NCI-H2029 (cell line): ENCODE data around the gene ATG5.

Experiments used
- DNase-seq: peaks from one replicate; lab custom pipeline; 2025; lab: John Stamatoyannopoulos, UW

The ATG5 gene

DNA sequence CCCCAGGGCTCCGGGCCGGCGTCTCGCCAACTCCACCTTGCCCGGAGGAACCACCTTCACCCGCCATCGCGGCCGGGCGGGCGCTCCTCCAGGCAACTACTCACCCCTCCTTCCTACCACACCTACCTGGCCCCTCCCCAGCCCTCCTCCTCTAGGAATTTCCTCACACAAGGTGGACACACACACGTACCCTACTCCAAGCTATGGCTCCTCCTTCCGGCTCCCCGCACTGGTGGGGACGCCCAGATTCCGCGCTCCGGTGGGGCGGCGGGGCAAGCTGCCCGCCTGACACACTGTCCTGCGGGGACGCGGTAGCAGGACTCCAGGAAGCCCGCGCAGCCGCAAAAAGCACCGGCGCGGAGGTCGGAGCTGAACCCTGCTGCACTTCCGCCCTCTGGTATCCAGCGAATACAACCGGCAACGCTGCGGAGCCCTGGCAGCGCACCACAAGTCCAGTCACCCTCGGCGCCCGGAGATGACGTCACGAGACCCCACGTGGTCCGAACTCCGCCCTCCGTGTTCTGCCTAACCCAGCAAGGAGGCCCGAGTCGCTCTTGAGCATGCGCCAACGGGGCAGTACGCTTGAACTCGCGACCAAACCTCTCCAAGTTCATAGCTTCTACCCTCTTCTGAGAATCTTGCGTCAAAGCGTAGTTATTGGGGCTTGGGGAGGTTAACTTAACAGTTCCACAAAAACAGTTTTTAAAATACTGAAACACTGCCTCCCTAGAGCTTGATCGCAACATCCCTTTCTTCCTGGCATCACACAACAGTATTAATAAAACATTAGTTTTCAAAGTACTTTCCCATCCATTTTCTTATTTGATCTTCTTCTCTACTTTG lies at the start of gene ATG5:
Gene ATG5 (minus strand): TSS at position 425 of the 843 bp plus-strand sequence. CDS start 9,552 bp downstream, outside the sequence.
- peak; percentile 98 for DNase-seq

- DNase-seq: no peak
Measured at GRCh38 chr6:106373502-106374239, 48.1 kb upstream of the ATG5 start.

DNA sequence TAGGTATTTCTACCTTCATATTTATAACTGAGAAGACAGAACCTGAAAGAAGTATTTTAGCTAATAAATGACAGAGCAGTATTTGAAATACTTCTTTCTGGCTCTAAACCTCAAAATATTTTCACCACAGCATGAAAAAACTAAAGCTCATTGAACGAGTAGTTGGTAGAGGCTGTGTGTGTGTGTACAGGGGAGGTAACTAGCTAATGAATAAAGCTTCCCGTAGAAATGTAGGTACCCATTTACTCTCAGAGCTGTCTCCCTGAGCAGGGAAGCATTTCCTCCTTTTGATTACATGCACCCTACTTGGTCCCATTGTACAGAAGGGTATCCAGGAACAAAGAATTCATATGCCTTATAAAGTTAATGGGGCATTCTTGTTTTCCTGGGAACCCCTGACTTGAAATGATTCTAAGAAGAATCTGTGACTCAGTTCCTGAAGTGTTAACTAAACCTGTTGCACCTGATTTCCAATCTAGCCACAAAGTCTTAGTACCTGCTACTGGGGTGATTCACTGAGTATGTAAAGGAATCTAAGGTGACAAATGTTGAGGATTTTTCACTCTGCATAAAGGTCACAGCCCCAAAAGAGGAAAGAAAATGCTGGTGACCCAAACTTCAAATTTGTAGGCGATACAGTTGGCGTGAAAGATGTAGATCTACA lies 47.4 kb upstream of the ATG5 start:
- DNase-seq: no peak

GRCh38 chr6:106370639-106371038 lies 45.1 kb upstream of the ATG5 start:
- DNase-seq: no peak

DNA sequence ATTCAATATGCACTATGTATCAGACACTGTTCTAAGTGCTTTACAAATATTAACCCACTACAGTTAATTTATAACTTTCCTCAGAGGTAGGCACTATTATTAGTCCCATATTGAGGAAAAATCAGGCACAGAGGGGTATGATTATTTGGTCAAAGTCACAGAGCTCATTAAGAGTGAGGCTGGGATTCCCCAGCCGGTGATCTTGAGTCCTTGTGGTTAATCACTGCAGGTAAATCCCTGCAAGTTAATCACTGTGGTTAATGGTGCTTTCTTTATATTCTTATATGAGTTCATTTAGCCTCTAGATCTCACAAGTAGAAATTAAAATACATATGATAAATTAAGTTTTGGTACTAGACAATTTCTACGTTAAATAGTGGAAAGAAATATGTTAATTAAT lies 44.2 kb upstream of the ATG5 start:
- DNase-seq: no peak

- DNase-seq: no peak
Measured at GRCh38 chr6:106363401-106364138, 38.0 kb upstream of the ATG5 start.

- no peak for DNase-seq
Measured at GRCh38 chr6:106360989-106361430, 35.5 kb upstream of the ATG5 start.

DNA sequence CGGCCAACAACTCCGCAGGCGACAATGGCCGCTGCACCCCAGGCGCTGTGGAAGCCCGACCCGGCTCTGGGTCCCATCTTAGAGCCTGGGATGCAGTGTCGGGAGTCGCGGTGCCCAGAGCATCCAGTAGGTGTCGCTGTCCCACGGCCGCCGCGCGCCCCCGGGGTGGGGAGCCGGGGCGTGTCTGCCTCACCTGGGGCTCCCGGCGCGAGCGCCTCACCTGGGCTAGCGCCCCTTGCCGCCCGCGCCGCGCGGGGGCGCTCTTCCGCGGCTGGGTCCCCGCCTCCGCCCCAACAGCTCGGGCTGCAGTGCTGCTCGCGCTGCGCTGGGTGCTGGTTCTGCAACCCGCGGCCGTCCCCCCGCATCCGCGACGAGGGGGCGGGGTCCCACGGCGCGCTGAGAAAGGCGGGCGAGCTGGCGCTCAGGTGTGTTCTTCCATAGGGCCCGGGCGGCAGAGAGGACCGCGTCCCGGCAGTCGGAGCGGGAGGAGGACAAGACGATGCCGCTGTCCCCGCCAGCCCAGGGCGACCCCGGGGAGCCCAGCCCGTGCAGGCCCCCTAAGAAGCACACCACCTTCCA lies 34.9 kb upstream of the ATG5 start, which contains the start of gene CRYBG1:
Gene CRYBG1 (plus strand): TSS at position 308 of the 579 bp plus-strand sequence. CDS start 192 bp downstream, at position 500.
- peak; percentile 58 for DNase-seq

DNA sequence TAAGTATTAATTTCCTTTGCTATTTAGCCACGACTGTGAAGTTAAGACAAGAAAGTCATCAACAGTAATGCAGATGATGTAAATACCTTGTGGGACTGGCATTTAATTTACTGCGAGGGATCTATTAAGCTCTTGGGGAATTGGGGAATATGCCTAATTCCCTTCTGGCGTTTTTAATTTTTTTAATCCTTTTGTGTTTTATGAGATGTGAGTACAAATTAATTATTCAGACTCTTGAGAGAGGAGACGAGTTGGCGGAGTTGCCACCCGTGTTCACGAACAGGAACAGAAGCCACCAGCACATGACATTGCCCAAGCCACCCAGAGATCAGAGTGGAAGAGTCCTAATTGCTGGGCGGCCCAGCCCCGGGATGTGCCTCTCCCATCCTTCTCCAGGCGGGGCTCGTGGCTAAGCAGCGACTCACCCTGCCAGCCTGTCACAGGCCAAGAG lies 34.4 kb upstream of the ATG5 start:
- DNase-seq: no peak

DNA sequence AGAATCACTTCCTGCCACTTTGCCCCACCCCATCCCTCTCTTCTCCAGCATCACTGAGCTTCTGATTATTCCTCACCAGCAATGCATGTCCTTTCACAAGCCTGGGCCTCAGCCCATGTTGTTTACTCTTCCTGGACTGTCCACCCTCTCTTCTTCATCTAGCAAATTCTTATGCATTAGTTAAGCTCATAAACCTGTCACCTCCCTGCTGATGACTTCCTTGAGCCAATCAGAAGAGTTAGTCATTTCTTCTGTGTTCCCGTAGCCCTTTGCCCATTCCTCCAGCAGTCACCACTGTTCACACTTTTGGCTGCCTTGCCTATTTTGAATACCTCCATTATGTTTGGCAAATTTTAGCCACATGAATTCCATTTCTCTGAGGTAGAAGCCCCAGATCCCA lies 30.8 kb upstream of the ATG5 start:
- DNase-seq: no peak

DNA sequence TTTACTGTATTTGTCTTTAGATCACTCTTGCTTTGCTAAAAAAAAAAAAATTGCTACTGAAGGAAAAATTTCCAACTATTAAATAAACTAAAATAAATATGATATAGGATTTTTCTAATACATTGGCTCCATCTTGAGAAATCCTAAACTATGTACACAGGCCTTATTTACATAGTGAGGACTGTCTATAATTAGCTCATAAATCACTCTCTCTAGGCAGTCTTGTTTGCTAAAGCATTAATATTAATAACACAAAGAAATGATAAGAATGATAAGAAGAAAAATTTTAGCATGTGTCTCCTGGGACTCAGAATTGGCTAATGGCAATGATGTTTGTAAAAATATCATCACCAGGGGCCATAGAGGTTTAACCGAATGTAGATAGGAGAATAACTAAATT lies 21.7 kb upstream of the ATG5 start:
- no peak for DNase-seq

GRCh38 chr6:106339334-106340029 lies 13.9 kb upstream of the ATG5 start:
- peak; percentile 72 for DNase-seq

DNA sequence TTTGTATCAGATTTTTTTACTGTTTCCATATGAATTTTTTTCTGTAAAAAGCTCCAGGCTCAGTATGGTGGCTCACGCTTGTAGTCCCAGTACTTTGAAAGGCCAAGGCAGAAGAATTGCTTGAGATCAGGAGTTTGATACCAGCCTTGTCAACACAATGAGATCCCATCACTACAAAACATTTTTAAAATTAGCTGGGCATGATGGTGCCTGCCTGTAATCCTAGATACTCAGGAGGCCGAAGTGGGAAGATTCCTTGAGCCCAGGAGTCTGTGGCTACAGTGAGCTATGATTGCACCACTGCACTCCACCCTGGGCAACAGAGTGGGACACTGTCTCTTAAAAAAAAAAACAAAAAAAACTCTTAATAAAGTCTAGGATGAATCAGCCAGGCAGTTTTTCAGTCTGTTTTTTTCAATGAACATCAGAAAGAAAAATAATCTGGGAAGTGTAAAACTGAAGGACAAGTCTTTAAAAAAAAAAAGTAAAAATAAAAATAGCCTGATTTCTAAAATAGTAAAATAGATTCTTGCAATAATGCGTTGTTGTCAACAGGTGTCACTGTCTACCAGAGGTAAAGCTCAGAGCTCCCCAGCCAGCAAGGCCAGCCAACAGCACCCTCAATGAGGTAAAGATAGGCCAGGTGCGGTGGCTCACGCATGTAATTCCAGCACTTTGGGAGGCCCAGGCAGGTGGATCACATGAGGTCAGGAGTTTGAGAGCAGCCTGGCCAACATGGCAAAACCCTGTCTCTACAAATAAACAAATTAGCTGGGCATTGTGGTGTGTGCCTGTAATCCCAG lies 9.3 kb upstream of the ATG5 start:
- peak; percentile 73 for DNase-seq

DNA sequence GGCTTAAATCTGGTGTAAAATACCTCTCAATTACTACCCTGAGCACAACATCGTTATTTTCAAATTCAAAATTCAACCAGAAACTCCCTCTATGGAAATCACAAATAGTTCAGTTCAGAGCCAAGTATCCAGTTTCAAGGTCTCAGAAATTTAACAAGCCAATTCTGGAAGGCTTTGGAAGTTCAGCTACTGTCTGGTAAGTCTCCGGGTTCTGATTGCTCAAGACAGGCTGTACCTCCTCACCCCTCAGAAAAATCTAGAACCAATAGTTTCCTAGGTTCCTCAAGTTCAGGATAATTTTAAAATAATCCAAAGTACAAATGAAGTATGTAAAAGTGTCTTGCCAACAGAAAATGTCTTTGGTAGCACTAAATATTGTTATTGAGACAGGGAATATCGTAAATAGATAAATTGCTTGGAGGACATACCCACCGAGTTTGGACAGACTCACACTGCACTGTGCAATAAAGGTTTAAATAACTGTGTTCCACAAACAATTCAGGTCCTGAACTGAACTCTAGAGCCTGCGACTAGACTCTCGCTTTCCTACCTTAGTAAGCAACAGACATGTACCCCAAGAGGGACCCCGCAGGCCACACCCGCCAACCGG lies 729 bp downstream of the ATG5 start:
- no peak for DNase-seq

- DNase-seq: no peak
Measured at GRCh38 chr6:106321940-106322339, 3.6 kb downstream of the ATG5 start.

DNA sequence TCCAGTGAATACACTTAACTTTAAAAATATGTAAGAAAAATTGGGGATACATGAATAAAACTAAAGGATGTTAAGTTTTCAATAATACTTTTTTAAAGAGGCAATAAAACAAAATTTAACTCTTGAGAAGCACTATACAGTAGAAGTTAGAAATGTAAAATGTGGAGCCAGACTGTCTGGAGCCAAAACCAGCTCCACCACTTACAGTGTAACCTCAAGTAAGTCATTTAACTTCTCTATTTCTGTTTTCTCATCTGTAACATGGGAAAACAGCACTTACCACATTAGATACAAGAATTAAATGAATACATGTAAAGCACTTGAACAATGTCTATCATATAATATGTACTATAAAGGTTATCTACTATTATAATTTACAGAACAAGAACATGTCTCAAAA lies 6.7 kb downstream of the ATG5 start:
- DNase-seq: no peak

GRCh38 chr6:106318061-106318460 lies 7.5 kb downstream of the ATG5 start:
- DNase-seq: peak; percentile 21

DNA sequence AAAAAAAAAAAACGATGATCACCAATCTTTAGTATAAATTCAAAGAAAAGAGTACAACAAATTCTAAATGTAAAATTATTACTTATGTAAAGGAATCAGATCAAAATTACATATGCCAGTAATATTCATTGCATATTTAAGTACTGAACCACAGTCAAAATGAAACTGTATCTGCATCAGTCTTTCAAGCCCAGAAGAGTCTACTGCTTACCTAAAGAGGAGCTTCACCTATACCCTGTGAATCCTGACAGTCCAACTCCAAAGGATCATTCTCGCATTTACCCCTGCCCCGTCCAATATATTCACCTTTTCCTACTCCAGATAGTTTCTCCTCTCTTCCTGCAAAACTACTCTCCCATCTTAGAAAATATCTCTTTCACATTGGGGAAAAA lies 9.2 kb downstream of the ATG5 start:
- no peak for DNase-seq

GRCh38 chr6:106315765-106316374 lies 9.7 kb downstream of the ATG5 start:
- DNase-seq: peak; percentile 77
